ENCODE data around the gene CDIP1. TPM values are rescaled to one million over a fixed set of nuclear protein-coding genes. Genes with fewer than 3 reads are reported as not detected.

CDIP1 gene
- total RNA-seq, 1 donor from 2014 or later, result 7.9 TPM

DNA sequence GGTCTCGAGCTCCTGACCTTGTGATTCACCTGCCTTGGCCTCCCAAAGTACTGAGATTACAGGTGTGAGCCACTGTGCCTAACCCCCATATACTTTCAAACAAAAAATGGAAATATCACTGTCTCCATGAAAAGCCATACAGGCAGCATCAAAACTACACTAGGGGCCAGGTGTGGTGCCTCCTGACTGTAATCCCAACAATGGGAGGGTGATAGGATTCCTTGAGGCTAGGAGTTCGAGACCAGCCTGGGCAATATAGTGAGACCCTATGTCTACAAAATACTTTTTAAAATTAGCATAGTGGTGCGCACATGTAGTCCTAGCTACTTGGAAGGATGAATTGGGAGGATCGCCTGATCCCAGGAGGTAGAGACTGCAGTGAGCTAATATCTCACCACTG is 46.7 kb downstream of the CDIP1 start:
- DNase-seq (ENCODE audit: low spot score), result no peak

DNA sequence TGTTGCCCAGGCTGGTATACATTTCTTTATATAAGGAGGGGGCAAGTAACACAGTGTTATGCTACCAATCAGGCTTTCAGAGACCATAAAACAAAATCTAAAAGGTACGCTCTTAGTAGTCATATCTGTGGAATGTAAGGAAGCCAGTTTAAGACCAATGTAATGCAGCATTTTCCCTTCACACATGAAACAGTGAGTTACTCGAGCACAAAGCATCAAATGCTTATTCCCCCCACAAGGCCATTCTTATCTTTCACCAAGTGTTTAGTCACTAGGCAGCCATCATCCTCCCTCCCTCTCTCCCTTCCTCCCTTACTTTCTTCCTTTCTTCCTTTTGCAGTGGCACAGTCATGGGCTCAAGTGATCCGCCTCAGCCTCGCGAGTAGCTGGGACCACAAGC is 49.5 kb downstream of the CDIP1 start:
- DNase-seq (ENCODE audit: low spot score), result no peak

DNA sequence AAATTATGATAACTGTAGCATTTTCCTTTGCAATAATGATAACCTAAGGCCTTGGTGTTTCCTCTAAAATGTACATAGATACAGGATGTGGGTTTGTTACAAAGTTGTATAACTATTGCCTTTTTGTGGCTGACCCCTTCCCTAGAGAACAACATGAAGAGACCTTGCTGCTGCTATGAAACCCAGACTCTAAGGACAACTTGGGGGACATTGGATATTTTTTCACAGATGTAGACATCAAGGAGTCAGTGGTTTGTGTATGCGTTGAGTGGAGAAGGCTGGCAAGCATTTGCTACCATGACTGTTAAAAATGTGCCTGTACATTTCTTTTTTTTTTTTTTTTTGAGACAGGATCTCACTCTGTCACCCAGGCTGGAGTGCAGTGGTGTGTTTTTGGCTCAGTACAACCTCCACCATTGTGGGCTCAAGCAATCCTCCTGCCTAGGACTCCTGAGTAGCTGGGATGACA is 50.0 kb downstream of the CDIP1 start:
- no peak for DNase-seq (ENCODE audit: low spot score)

DNA sequence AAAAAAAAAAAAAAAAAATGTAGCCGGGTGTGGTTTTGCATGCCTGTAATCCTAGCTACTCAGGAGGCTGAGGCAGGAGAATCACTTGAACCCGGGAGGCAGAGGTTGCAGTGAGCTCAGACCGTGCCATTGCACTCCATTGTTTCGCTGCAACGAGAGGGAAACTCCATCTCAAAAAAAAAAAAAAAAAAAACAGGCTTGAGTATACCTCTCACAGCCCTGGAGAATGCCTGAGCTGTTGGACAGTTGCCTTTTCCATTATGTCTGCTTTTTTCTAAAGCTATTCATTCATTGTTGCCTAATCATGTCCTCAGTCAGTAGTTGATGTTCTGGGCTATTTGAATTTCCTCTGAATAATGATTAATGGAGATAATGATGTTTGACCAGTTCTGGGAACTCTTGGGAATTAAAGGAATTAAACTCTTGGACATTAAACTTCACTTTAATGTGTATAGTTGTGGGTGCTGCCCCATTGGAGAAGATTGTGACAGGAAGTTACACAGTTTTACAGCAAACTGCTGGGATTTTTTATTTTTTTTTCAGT is 50.5 kb downstream of the CDIP1 start:
- no peak for DNase-seq (ENCODE audit: low spot score)

DNA sequence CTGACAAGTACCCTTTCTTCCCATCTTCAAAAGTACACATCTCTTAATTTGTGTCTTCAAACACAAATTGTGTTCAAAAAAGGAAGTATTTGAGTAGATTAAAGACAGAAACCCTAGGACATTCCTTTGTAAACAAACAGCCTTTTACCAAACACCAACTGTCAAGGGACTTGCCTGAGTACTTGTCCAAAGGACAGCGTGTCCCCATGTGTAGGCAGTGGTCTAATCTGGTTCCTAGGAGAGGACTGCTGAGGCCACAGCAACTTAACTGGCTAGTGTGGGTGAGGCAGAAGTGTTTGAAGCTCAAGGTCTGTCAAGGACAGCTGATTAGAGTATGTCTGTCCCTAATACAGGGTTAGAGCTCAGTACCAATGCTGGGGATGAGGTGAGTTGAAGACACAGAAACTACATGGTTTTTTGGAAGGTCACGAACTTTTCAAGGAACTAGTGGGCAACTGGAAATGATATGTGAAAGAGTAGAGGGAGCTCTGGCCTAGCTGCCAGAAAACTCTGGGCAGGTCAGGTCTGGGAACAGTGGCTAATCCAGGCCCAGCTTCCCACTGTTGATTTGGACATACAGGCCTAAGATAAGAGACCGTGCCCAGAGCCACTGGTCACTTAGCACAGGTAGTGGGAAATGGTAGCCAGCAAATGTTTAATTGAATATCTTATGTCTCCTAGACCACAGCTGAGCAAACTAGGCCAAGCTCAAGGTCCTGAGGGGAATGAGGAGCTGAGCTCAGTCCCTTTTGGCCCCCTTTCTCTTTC is 52.3 kb downstream of the CDIP1 start:
- no peak for DNase-seq (ENCODE audit: low spot score)

DNA sequence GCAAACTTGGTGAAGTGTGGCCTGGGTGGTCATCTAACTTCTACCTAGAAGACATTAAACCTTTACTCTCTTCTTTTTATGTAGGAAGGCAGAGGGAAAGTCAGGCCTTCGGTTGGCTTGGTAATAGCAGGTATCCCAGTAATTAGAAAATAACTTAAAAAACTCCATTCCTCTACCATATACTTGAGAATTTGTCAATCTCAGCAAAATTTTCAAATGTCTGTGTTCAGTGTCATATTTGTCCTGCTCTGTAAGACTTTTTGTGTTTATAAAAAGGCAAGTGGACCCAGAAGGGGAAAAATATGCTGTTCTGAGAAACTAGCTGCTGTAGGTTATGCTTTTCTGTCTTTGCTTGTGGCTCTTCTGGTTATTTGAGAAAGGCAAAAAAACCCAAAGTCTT is 56.6 kb downstream of the CDIP1 start:
- DNase-seq (ENCODE audit: low spot score), result no peak

DNA sequence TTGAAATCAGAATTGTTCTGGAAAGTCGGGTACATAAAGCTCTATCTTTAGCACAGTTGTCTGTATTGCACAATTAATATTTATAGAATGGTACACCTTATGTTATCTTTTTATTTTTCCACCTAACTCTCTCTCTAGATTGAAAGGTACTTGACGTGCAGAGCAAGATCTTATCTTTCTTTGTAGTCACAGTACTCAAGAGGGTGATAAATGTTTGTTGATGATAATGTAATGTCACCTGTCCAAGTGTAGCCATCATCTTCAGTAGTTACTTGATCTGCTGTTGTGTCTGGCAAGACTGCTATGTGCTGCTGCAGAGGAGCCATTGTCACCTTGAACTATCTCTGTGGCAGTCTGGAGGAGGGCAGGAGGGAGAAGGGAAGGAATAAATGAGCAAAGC is 57.0 kb downstream of the CDIP1 start:
- DNase-seq (ENCODE audit: low spot score), result no peak

DNA sequence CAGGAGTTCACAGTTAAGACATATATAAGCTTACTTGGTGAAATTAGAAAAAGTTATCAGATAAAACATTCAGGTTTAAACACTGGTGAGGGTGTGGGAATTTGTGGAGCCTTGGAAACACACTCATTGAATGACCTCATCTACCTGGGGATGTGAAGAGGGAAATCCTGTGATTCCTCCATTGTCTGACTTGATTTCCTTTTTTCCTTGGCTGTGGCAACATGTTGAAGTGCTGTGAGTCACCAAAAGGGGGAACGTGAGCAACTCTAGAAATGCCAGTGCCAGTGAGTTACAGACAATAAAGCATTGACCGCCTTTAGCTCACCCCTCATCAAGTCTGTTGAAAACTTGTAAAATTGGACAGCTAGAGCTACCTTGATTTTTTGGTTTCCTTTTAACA is 60.6 kb downstream of the CDIP1 start:
- no peak for DNase-seq (ENCODE audit: low spot score)

DNA sequence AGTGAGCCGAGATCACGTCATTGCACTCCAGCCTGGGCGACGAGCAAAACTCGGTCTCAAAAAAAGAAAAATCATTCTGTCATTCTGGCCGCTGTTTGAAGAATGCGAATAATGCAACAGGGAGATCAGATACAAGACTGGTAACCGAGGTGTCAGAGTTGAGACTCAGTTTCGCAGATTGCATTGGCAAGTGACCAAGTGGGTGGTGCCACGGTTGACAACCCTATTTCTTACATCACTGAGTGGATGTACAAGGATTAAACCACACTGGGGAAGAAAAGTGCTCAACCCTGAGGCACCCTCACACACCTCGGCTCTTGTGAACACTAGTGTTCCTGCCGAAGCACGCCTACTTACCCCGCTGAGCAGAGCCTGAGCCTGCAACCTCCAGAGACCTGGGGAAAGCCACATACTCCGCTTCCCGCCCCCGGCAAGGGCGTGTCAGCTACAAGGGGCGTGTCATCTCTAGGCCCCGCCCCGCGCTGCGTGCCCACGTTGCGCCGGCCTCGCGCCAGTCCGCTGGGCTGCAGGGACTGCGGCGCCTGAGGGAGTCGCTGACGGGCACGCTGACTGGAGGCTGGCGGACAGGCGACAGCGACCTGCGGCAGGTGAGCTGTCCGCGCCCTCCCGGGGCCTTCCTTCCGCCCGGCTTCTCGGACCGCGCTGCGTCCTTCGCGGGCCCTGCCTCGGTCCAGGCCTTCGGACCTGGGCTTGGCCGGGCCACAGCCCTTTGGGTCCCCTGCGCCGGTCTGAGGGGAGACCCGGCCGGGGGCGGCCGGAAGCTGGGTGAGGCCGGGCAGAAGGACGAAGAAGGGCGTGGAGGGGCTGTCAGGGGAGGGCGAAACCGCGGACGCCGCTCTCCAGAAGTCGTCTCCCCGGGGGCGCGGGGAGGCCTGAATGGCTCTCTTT is 62.4 kb downstream of the CDIP1 start, which contains the start of gene HMOX2:
HMOX2 (plus strand) TSS at position 519 of the 909 bp plus-strand sequence. CDS start 29,127 bp downstream, outside the sequence.
- peak; percentile 93 for DNase-seq (ENCODE audit: low spot score)

DNA sequence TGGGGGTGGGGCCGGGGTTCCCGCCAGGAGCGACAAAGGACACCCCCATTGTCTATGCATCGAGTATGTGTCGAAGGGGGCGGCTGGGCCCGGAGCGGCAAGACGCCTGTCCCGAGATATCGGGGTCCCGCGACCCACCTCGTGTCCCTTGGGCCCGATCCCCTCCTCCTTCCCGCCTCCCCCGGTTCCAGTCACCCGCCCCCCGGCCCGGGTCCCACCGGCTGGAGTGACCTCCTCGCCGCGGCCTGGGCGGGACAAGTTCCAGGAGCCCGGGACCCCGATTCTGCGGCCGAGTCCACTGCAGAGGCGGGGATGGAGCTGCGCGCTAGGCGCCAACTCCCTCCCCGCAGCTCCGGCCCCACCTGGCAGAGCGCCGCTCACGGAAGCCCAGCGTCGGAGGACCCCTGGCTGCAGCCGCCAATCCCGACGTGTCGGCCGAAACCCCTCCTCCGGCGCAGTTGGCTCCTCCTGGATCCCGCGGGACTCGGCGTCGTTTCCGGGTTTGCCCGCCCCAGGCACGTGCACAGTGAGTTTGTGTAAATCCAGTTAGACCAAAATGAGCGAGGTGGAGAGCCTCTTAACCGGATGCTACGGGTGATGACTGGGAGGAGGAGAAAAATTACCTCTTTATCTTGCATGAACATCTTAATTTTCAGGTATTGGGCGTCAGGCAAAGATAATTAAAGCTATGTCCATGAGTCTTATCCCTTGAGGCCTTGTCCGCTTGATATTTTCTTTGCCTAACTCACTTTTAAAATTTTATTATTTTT is 64.2 kb downstream of the CDIP1 start, which contains the start of gene NMRAL1:
NMRAL1 (minus strand) TSS at position 434 of the 770 bp plus-strand sequence. CDS start 493 bp downstream, outside the sequence.
- DNase-seq (ENCODE audit: low spot score), result peak; percentile 91

DNA sequence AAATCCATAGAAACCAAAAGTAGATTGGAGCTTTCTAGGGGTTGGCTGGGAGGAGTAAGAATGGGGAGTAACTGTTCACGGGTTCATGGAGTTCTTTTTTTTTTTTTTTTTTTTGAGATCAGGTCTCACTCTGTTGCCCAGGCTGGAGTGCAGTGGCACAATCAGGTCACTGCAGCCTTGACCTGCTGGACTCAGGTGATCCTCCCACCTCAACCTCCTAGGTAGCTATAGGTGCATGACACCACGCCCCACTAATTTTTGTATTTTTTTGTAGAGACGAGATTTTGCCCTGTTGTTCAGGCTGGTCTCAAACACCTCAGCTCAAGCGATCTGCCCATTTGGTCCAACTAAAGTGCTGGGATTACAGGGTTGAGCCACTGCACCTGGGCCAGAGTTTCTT is 65.7 kb downstream of the CDIP1 start:
- DNase-seq (ENCODE audit: low spot score), result no peak

DNA sequence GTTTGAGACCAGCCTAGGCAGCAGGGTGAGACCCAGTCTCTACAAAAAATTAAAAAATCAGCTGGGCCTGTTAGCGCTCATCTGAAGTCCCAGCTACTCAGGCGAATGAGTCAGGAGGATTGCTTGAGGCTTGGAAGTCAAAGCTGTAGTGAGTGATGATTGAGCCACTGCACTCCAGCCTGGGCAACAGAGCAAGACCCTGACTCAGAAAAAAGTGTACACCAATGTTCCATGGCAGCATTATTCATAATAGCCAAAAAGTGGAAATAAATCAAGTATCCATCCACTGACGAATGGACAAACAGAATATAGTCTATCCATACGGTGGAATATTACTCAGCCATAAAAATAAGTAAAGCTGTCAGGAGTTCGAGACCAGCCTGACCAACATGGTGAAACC is 66.7 kb downstream of the CDIP1 start:
- DNase-seq (ENCODE audit: low spot score), result no peak

DNA sequence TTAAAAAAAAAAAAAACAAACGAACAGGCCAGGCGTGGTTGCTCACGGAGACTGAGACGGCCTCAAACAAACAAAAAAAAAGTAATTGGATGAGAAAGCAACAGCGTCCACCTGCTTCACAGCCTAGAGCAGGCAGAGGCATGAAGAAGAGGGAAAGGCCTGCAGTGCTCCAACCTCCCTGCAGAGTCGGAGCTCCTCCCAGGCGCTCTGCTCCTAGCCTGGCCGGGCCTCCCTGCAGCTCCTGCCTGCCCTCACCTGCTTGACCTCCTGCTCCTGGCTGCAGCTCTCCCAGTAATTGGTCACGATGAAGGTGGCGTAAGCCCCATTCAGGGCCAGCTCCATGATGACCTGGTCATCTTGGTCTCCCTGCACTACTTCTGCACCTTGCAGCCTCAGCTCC is 69.6 kb downstream of the CDIP1 start:
- DNase-seq (ENCODE audit: low spot score), result no peak

DNA sequence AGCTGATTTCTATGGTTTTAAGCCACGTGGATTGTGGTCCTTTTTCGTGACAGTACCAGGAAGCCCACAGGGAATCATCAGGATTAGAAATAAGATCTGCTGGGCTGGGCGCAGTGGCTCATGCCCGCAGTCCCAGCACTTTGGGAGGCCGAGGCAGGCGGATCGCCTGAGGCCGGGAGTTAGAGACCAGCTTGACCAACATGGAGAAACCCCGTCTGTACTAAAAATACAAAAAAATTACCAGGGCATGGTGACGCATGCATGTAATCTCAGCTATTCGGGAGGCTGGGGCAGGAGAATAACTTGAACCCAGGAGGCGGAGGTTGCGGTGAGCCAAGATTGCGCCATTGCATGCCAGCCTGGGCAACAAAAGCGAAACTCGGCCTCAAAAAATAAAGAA is 70.7 kb downstream of the CDIP1 start:
- DNase-seq (ENCODE audit: low spot score), result no peak

DNA sequence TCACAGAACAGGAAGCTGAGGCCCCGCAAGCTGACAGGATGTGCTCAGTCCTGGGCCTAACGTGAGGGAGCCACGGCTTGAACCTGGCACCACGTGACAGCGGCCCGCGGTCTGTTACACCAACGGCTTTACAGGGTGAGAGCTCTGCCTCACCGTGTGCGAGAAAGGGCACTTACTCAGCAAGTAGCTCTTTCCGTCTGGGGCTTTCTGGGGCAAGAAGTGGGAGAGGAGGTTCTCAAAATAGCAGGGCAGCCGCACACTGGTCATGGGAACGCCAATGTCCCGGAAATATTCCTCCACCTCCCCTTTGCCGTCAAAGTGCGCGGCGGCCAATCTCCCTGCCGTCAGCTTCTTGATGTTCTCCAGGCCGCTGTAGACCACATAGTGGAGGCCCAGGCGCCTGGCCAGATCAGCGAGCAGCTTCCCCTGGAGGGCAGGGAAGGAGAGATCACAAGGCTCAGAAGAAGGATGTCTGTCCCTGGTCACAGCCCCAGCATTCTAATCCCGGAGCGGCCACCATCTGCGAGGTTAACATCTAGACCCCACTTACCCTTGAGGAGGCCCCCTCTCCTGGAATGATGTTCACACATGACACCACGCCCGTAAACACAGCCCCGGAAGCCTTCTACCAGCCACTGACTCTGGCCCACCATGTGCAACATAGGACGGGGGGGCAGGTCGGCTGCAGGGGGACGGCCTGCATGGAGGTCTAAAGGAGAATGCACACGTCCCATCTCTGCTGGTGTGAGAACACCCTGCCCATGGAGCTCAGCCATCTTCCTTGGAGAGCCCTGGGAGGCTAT is 72.4 kb downstream of the CDIP1 start:
- no peak for DNase-seq (ENCODE audit: low spot score)

DNA sequence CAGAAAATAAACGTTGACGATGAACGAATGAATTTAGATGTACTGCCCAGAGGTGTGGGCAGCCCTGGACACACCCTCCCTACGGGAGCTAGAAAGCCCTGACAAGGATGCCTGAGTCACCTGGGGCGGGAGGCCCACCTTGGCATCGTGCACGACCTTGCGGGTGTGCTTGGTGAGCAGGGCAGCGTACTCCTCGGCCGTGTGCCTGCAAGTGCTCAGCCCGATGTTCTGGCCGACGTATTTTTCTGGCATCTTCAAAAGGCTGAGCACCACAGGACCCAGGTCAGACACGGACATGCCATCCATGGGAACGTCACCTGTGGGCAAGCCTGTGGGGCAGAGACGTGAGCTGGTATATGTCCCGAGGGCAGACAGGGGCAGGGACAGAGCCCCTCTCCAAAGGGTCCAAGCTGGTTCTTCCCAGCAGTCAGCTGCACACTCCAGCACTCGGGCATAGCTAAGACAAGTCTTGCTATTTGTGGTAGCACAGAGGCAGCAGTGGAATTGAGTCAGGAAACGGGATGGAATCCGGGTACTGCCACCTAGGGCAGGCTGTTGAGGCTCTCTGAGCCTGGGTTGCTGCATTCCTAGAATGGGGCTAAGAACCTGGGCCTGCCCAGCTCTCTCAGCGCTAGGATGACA is 74.9 kb downstream of the CDIP1 start:
- no peak for DNase-seq (ENCODE audit: low spot score)

DNA sequence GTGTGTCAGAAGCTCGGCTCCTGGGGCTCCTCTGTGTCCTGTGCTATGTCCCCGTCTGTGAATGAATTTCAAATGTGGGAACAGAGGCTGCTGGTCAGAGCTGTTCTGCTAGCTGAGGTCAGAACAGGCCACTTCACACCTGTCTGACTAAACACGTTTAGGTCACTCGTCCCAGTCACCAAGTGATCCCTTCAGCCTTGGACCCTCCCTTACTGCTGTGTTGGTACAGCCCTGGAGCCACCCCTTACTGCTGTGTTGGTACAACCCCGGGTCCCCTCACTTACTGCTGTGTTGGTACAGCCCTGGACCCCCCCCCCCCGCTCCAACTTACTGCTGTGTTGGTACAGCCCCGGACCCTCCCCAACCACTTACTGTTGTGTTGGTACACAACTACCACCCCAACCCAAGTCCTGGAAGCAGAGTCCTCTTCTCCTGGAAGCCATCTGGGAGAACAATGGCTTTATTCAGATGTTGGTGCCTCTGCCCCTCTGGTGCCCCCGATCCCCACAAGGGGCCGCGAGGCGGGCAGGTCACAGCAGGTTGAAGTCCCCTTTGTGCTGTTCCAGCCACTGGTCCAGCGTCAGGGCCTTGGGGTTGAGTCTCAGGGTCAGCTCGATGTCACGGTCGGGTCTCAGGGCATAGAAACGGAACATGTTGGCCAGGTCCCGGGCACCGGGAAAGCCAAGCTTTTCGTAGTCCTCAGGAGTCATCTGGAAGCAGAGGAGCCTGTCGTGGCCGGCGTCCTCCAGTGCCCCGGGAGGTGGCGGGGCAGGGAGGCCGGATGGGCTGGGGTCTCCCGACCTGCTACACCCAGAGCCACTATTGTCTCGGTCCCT is 77.1 kb downstream of the CDIP1 start:
- DNase-seq (ENCODE audit: low spot score), result no peak

DNA sequence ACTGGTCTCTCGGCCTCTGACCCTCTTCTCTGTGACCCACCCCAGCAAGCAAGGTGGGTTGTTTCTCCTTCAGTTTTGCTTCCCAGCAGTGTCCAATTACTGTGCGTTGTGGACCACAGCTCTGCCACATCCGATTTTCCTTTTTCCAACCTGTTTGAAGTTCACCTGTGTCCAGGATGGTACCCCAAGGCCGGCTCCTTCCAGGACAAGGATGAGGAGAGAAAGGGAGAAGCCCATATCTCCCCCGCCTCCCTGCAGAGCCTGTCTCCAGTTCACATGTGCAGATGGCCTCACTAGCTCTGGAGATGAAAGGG is 77.7 kb downstream of the CDIP1 start:
- no peak for DNase-seq (ENCODE audit: low spot score)

Data from umbilical cord (tissue), 2 donors.